ENCODE results near the gene EEF1A1. TPM values are rescaled to one million over a fixed set of nuclear protein-coding genes. Genes with fewer than 3 reads are reported as not detected.
"Not testable (repeated sequence)": the region's sequence is repeated elsewhere in the genome, so short reads cannot be mapped to it uniquely, and the experiment has no call there.

EEF1A1 gene
- total RNA-seq, 2 experiments from 2014 or later: 7,440 to 7,455 TPM

GRCh38 chr6:73513496-73513854 is 7.4 kb downstream of the EEF1A1 start:
- no peaks in the 10 kb centered on the region for H3K9me3 Mint-ChIP-seq
- POLR2A ChIA-PET: interaction anchor here (0.7 to 13.6 kb wide), 22 partner anchors 8 to 159 kb away, joined by 3 to 191 read pairs (median 6); partner anchors contain the start of genes CGAS, DDX43, EEF1A1 and MTO1
- H3K4me3 Mint-ChIP-seq: no peak overlapping the region
- H3K27me3 Mint-ChIP-seq: no peaks in the 10 kb centered on the region
- peaks cover 40% of the 10 kb centered on the region for H3K4me1 Mint-ChIP-seq
- peaks cover 40% of the 10 kb centered on the region for H3K36me3 Mint-ChIP-seq (ENCODE audit: low read depth)
- H3K27ac Mint-ChIP-seq: peak overlapping the region; percentile 8
- DNase-seq: no peak
- CTCF ChIA-PET: interaction anchor here (0.7 to 5.4 kb wide), 7 partner anchors 66 to 228 kb away, joined by 3 to 53 read pairs (median 3); partner anchors contain the start of gene SLC17A5

DNA sequence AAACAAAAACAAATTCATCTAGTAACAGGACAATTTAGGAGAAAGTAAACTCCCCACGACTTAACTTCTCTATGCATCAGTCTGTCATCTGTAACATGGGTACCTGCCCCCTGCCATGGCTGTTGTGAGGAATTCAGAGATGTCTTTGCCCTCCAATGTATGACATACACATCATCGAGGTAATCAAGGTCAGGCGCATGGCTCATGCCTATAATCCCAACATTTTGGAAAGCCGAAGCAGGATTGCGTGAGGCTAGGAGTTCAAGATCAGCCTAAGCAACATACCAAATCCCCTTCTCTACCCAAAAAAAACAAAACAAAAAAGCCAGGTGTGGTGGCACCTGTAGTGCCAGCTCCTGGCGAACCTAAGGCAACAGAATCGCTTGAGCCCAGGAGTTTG is 9.0 kb downstream of the EEF1A1 start:
- H3K4me3 Mint-ChIP-seq: no peak overlapping the region
- DNase-seq: no peak
- H3K27ac Mint-ChIP-seq: peak overlapping the region; percentile 11
- peaks cover 30% of the 10 kb centered on the region for H3K4me1 Mint-ChIP-seq
- ChIA-PET POLR2A (interaction anchor here (2.8 to 13.6 kb wide), 5 partner anchors 11 to 141 kb away, joined by 16 to 191 read pairs (median 45); partner anchors contain the start of genes CGAS, EEF1A1 and SLC17A5), CTCF (interaction anchor here (0.7 to 1.8 kb wide), 2 partner anchors 69 to 141 kb away, joined by 3 to 4 read pairs; no protein-coding TSS in a partner anchor)
- no peaks in the 10 kb centered on the region for H3K9me3 Mint-ChIP-seq
- H3K36me3 Mint-ChIP-seq (ENCODE audit: low read depth): peaks cover 26% of the 10 kb centered on the region
- no peaks in the 10 kb centered on the region for H3K27me3 Mint-ChIP-seq

DNA sequence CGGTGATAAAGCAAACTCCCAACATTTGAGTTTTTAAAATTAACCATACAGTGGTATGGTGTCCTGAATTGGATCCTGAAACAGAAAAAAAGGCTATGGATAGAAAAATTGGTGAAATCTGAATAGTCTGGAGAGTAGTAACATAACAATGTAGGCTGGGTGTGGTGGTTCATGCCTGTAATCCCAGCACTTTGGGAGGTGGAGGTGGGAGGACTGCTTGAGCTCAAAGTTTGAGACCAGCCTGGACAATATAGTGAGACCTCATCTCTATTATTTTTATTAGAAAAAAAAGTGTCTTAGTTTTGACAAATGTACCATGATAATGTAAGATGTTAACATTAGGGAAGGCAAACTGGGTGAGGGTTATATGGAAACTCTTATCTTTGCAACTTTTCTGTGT is 11.0 kb downstream of the EEF1A1 start:
- no peak for DNase-seq
- Mint-ChIP-seq H3K9me3 (no peaks in the 10 kb centered on the region), H3K36me3 (ENCODE audit: low read depth) (peaks cover 11% of the 10 kb centered on the region), H3K4me3 (no peak overlapping the region), H3K27ac (no peak overlapping the region), H3K27me3 (no peaks in the 10 kb centered on the region), H3K4me1 (peaks cover 10% of the 10 kb centered on the region)
- ChIA-PET POLR2A (interaction anchor here (1.2 to 8.1 kb wide), 5 partner anchors 9 to 143 kb away, joined by 3 to 93 read pairs (median 5); partner anchors contain the start of genes EEF1A1 and SLC17A5), CTCF (no interaction called here)

- Mint-ChIP-seq H3K9me3 (no peaks in the 10 kb centered on the region), H3K4me1 (peaks cover 7% of the 10 kb centered on the region), H3K27ac (no peak overlapping the region), H3K36me3 (ENCODE audit: low read depth) (peaks cover 19% of the 10 kb centered on the region), H3K4me3 (no peak overlapping the region), H3K27me3 (no peaks in the 10 kb centered on the region)
- no peak for DNase-seq
- POLR2A ChIA-PET: interaction anchor here (0.7 to 8.1 kb wide), 7 partner anchors 8 to 144 kb away, joined by 3 to 93 read pairs (median 5); partner anchors contain the start of genes EEF1A1, MTO1 and SLC17A5
- CTCF ChIA-PET: no interaction called here
Observed at GRCh38 chr6:73508776-73509175, 12.1 kb downstream of the EEF1A1 start.

- no peak overlapping the region for H3K27ac Mint-ChIP-seq
- no peaks in the 10 kb centered on the region for H3K9me3 Mint-ChIP-seq
- peaks cover 5% of the 10 kb centered on the region for H3K4me1 Mint-ChIP-seq
- no peaks in the 10 kb centered on the region for H3K27me3 Mint-ChIP-seq
- ChIA-PET CTCF (interaction anchor here (0.7 kb wide), 1 partner anchor 19 kb away, joined by 3 read pairs; no protein-coding TSS in a partner anchor), POLR2A (no interaction called here)
- no peak overlapping the region for H3K4me3 Mint-ChIP-seq
- H3K36me3 Mint-ChIP-seq (ENCODE audit: low read depth): peaks cover 31% of the 10 kb centered on the region
- no peak for DNase-seq
Observed at GRCh38 chr6:73506246-73506645, 14.6 kb downstream of the EEF1A1 start.

DNA sequence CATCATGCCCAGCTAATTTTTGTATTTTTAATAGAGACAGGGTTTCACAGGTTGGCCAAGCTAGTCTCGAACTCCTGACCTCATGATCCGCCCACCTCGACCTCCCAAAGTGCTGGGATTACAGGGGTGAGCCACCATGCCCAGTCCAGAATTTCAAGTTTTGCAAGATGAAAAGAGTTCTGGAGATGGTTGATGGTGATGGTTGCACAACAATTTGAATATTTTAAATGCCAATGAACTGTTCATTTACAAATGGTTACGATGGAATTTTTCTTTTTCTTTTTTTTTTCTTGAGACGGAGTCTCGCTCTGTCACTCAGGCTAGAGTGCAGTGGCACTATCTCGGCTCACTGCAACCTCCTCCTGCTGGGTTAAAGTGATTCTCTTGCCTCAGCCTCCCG is 15.1 kb downstream of the EEF1A1 start:
- CTCF ChIA-PET, H3K27me3 Mint-ChIP-seq, H3K27ac Mint-ChIP-seq, H3K9me3 Mint-ChIP-seq, DNase-seq, H3K4me1 Mint-ChIP-seq, H3K4me3 Mint-ChIP-seq: not testable (repeated sequence)
- POLR2A ChIA-PET: interaction anchor here (0.7 to 0.8 kb wide), 2 partner anchors 8 to 148 kb away, joined by 3 read pairs; partner anchors contain the start of gene SLC17A5
- peaks cover 36% of the 10 kb centered on the region for H3K36me3 Mint-ChIP-seq (ENCODE audit: low read depth)

DNA sequence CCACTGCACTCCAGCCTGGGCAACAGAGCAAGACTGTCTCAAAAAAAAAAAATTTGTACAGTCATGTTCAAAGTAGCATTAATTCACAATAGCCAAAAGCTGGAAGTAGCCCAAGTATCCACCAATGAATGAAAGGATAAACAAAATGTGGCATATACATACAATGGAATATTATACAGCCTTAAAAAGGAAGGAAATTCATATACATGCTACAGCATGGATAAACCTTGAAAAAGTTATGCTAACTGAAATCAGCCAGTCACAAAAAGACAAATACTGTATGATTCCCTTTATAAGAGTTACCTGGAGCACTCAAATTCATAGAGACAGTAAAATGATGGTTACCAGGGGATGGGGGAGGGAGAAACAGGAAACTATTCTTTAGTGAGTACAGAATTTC is 15.7 kb downstream of the EEF1A1 start:
- H3K4me1 Mint-ChIP-seq: peaks cover 5% of the 10 kb centered on the region
- no peaks in the 10 kb centered on the region for H3K27me3 Mint-ChIP-seq
- H3K27ac Mint-ChIP-seq: no peak overlapping the region
- ChIA-PET CTCF (no interaction called here), POLR2A (interaction anchor here (0.7 to 0.8 kb wide), 2 partner anchors 9 to 149 kb away, joined by 3 read pairs; partner anchors contain the start of gene SLC17A5)
- no peak for DNase-seq
- H3K4me3 Mint-ChIP-seq: no peak overlapping the region
- peaks cover 40% of the 10 kb centered on the region for H3K36me3 Mint-ChIP-seq (ENCODE audit: low read depth)
- H3K9me3 Mint-ChIP-seq: no peaks in the 10 kb centered on the region

DNA sequence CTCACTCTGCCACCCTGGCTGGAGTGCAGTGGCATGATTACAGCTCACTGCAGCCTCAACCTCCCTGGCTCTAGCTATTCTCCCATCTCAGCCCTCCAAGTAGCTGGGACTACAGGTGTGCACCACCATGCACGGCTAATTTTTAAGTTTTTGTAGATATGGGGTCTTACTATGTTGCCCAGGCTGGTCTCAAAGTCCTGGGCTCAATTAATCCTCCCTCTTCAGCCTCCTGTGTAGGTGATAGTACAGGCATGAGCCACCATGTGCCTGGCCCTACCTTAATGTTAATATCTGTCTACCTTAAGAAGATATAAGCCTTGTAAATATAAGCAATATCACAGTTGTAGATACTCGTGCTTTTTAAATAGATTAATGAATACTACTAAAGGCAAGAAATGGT is 16.7 kb downstream of the EEF1A1 start:
- Mint-ChIP-seq H3K27ac (no peak overlapping the region), H3K4me1 (peaks cover 5% of the 10 kb centered on the region), H3K27me3 (no peaks in the 10 kb centered on the region), H3K36me3 (ENCODE audit: low read depth) (peaks cover 43% of the 10 kb centered on the region), H3K4me3 (no peak overlapping the region), H3K9me3 (no peaks in the 10 kb centered on the region)
- ChIA-PET POLR2A (interaction anchor here (1.3 to 1.4 kb wide), 2 partner anchors 16 to 52 kb away, joined by 3 to 4 read pairs; partner anchors contain the start of genes CGAS and EEF1A1), CTCF (interaction anchor here (1.1 kb wide), 1 partner anchor 195 kb away, joined by 3 read pairs; no protein-coding TSS in a partner anchor)
- no peak for DNase-seq

DNA sequence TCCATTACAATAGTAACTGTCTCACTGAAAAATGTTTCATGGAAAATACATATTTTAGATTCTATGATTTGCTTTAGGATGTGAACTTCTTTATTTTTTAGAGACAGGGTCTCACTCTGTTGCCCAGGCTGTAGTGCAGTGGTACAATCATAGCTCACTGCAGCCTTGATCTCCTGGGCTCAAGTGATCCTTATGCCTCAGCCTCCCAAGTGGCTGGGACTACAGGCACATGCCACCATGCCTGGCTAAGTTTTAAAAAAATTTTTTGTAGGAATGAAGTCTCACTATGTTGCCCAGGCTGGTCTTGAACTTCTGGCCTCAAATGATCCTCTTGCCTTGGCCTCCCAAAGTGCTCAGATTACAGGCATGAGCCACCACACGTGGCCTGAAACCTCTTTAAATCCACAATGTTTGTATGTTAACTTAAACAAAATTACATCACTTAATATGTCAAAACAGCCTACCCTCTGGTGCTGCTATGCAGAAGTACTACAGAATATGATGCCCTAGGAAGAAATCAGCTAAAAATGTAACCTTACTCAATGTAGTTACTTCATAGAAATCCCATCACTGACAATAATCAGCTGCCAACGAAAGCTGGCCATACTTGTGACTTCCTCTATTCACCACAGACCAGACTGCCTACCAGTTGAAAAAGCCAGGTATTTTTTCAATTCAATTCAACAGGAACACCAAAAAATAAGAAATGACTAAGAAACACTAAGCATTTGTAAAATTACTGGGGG is 17.6 kb downstream of the EEF1A1 start:
- H3K4me1 Mint-ChIP-seq: peaks cover 5% of the 10 kb centered on the region
- no peaks in the 10 kb centered on the region for H3K27me3 Mint-ChIP-seq
- H3K27ac Mint-ChIP-seq: peak overlapping the region; percentile 36
- no peak for DNase-seq
- ChIA-PET POLR2A (interaction anchor here (0.7 to 3.7 kb wide), 7 partner anchors 10 to 51 kb away, joined by 3 to 22 read pairs (median 4); partner anchors contain the start of genes CGAS and EEF1A1), CTCF (interaction anchor here (1.4 to 2.8 kb wide), 2 partner anchors 12 to 108 kb away, joined by 3 to 8 read pairs; no protein-coding TSS in a partner anchor)
- H3K4me3 Mint-ChIP-seq: no peak overlapping the region
- no peaks in the 10 kb centered on the region for H3K9me3 Mint-ChIP-seq
- H3K36me3 Mint-ChIP-seq (ENCODE audit: low read depth): peaks cover 46% of the 10 kb centered on the region

- Mint-ChIP-seq H3K4me1 (no peaks in the 10 kb centered on the region), H3K36me3 (ENCODE audit: low read depth) (peaks cover 51% of the 10 kb centered on the region)
Observed at GRCh38 chr6:73497915-73498314, 22.9 kb downstream of the EEF1A1 start.

GRCh38 chr6:73491377-73491776 is 29.5 kb downstream of the EEF1A1 start:
- no peak for DNase-seq
- POLR2A ChIA-PET: interaction anchor here (1.1 to 1.4 kb wide), 4 partner anchors 15 to 29 kb away, joined by 3 to 4 read pairs (median 4); partner anchors contain the start of gene MTO1
- Mint-ChIP-seq H3K27ac (no peak overlapping the region), H3K4me1 (peaks cover 6% of the 10 kb centered on the region), H3K4me3 (no peak overlapping the region), H3K36me3 (ENCODE audit: low read depth) (peaks cover 67% of the 10 kb centered on the region), H3K27me3 (no peaks in the 10 kb centered on the region), H3K9me3 (no peaks in the 10 kb centered on the region)
- CTCF ChIA-PET: interaction anchor here (0.7 to 1.0 kb wide), 2 partner anchors 11 to 89 kb away, joined by 3 read pairs; no protein-coding TSS in a partner anchor

More at GRCh38 chr6:73497915-73498314, 22.9 kb downstream of the EEF1A1 start:
- Mint-ChIP-seq H3K27ac (no peak overlapping the region), H3K9me3 (no peaks in the 10 kb centered on the region), H3K4me3 (no peak overlapping the region), H3K27me3 (no peaks in the 10 kb centered on the region)
- POLR2A ChIA-PET: interaction anchor here (0.7 to 1.6 kb wide), 5 partner anchors 9 to 37 kb away, joined by 3 to 7 read pairs (median 4); partner anchors contain the start of genes EEF1A1 and MTO1
- CTCF ChIA-PET: interaction anchor here (1.5 to 2.2 kb wide), 2 partner anchors 17 to 155 kb away, joined by 4 to 8 read pairs; partner anchors contain the start of gene SLC17A5
- no peak for DNase-seq

DNA sequence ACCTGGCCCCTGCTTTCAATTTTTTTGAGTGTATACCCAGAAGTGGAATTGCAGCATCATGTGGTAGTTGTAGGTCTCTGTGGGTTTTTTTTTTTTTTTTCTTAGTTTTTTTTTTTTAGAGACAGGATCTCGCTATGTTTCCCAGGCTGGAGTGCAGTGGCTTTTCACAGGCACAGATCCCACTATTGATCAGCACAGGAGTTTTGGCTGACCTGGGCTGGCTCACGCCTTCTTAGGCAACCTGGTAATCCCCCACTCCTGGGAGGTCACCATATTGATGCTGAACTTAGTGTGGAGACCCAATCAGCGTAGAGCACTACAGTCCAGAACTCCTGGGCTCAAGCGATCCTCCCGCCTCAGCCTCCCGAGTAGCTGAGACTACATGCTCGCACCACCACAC is 33.4 kb downstream of the EEF1A1 start:
- Mint-ChIP-seq H3K36me3 (ENCODE audit: low read depth) (peaks cover 75% of the 10 kb centered on the region), H3K9me3 (no peaks in the 10 kb centered on the region), H3K27ac (no peak overlapping the region), H3K4me1 (peaks cover 10% of the 10 kb centered on the region), H3K27me3 (no peaks in the 10 kb centered on the region), H3K4me3 (no peak overlapping the region)
- POLR2A ChIA-PET: interaction anchor here (1.0 kb wide), 1 partner anchor 25 kb away, joined by 3 read pairs; no protein-coding TSS in a partner anchor
- CTCF ChIA-PET: interaction anchor here (1.1 to 1.5 kb wide), 3 partner anchors 16 to 202 kb away, joined by 3 to 4 read pairs (median 3); no protein-coding TSS in a partner anchor
- no peak for DNase-seq

Data from activated CD4-positive, alpha-beta memory T cell treated with anti-CD3 and anti-CD28 coated beads, Interleukin-2, amount 10 ng/mL, durations not matched to agents 7 days and 5 days (primary cell).